B cell (primary cell): ENCODE results near the gene L3MBTL4. TPM values are rescaled to one million over a fixed set of nuclear protein-coding genes. Genes with fewer than 3 reads are reported as not detected.

Source experiments
- ATAC-seq: fragments of 200-7000 bp; cut with Tn5 transposase; one replicate; pipeline ENCODE4 v1.10.0; 2021; ENCODE audit warnings: low read depth, mild to moderate bottlenecking, moderate number of reproducible peaks, moderate library complexity
- CTCF ChIA-PET: fragments of 350-600 bp; sonication (Branson Sonifier 250); formaldehyde crosslinking; loops from one replicate; lab custom pipeline; 2021; ENCODE audit warnings: antibody characterized with exemption, inconsistent platforms; lab: Charles Lee
- POLR2A ChIA-PET: fragments of 350-600 bp; sonication (Branson Sonifier 250); formaldehyde crosslinking; loops from one replicate; lab custom pipeline; 2021; ENCODE audit warnings: antibody characterized with exemption; lab: Charles Lee
- DNase-seq: peaks from one replicate; pipeline ENCODE4 v3.0.0; 2013
- H2AFZ ChIP-seq: 2 replicates; pipeline ENCODE4 v1.6.1; 2012; ENCODE audit warnings: mild to moderate bottlenecking, low read depth, low read length; ENCODE audit not compliant: insufficient read depth, poor library complexity, severe bottlenecking
- H3K27ac ChIP-seq, 2 donors: 1 replicate in 1 of 2; 2 replicates in 1 of 2; pipeline ENCODE4 v1.5.1; 2012 to 2013; ENCODE audit warnings: low read length in 2 of 2, mild to moderate bottlenecking in 2 of 2, moderate library complexity in 1 of 2
- H3K27me3 ChIP-seq, 4 experiments: fragments of 200-600 bp in 1 of 4; sonication (generic) in 1 of 4; replicated peaks in 1 of 4; 1 replicate in 2 of 4; 2 replicates in 2 of 4; pipeline versions ENCODE4 v1.6.1 to v1.7.0; 2013 to 2016; ENCODE audit warnings: low read length in 3 of 4, mild to moderate bottlenecking in 2 of 4, mixed read lengths in 1 of 4, moderate library complexity in 1 of 4; ENCODE audit not compliant: insufficient read depth in 4 of 4, control insufficient read depth in 3 of 4; ENCODE audit errors: control extremely low read depth in 1 of 4
- H3K36me3 ChIP-seq, 2 experiments: replicated peaks in 1 of 2; 1 replicate in 1 of 2; 2 replicates in 1 of 2; pipeline versions ENCODE4 v1.6.1 to v1.7.1; 2013; ENCODE audit warnings: low read length in 1 of 2; ENCODE audit not compliant: insufficient read depth in 2 of 2, control insufficient read depth in 1 of 2; ENCODE audit errors: control extremely low read depth in 1 of 2, extremely low read depth in 1 of 2
- H3K4me1 ChIP-seq, 2 donors: fragments of 200-600 bp in 1 of 2; sonication (generic) in 1 of 2; 1 replicate in 1 of 2; 2 replicates in 1 of 2; pipeline versions ENCODE4 v1.5.1 to v1.6.1; 2013 to 2017; ENCODE audit warnings: low read length in 2 of 2; ENCODE audit not compliant: control insufficient read depth in 2 of 2, insufficient read depth in 2 of 2
- H3K4me2 ChIP-seq: replicated peaks from 2 replicates; pipeline ENCODE3; 2012; ENCODE audit warnings: mild to moderate bottlenecking, low read depth, low read length; ENCODE audit not compliant: poor library complexity, severe bottlenecking
- H3K4me3 ChIP-seq, 5 experiments: fragments of 200-600 bp in 1 of 5; sonication (generic) in 1 of 5; 1 replicate in 3 of 5; 2 replicates in 2 of 5; pipeline versions ENCODE4 v1.5.1 to v1.7.0; 2011 to 2016; ENCODE audit warnings: low read length in 4 of 5, mild to moderate bottlenecking in 4 of 5, low read depth in 2 of 5, control low read depth in 1 of 5, moderate library complexity in 1 of 5; ENCODE audit not compliant: insufficient read depth in 1 of 5; ENCODE audit errors: control extremely low read depth in 1 of 5, extremely low read depth in 1 of 5
- H3K79me2 ChIP-seq: fragments of 200-600 bp; sonication (generic); one replicate; pipeline ENCODE4 v1.6.0; 2016; ENCODE audit warnings: low read length; ENCODE audit not compliant: control insufficient read depth, insufficient read depth
- H3K9ac ChIP-seq: fragments of 200-600 bp; sonication (generic); 2 replicates; pipeline ENCODE4 v1.6.1; 2017; ENCODE audit warnings: mild to moderate bottlenecking, low read length, moderate library complexity
- H3K9me3 ChIP-seq, 3 donors: one replicate each; pipeline versions ENCODE4 v1.6.1 to v1.7.1; 2013; ENCODE audit warnings: low read length in 2 of 3; ENCODE audit not compliant: control insufficient read depth in 2 of 3, insufficient read depth in 1 of 3; ENCODE audit errors: control extremely low read depth in 1 of 3
- H4K20me1 ChIP-seq: 2 replicates; pipeline ENCODE4 v1.6.0; 2012; ENCODE audit warnings: mild to moderate bottlenecking, low read length; ENCODE audit not compliant: insufficient read depth, control insufficient read depth, poor library complexity, severe bottlenecking
- H3K27ac Mint-ChIP-seq: one replicate; pipeline ENCODE4 v1.8.0; 2021; ENCODE audit warnings: mixed read lengths
- H3K27me3 Mint-ChIP-seq: one replicate; pipeline ENCODE4 v1.8.0; 2021; ENCODE audit warnings: mixed read lengths
- H3K4me1 Mint-ChIP-seq: one replicate; pipeline ENCODE4 v1.8.0; 2021; ENCODE audit warnings: mixed read lengths
- H3K4me3 Mint-ChIP-seq: one replicate; pipeline ENCODE4 v1.8.0; 2021; ENCODE audit warnings: mixed read lengths
- H3K9me3 Mint-ChIP-seq: one replicate; pipeline ENCODE4 v1.8.0; 2022; ENCODE audit warnings: mixed read lengths; ENCODE audit not compliant: insufficient read depth
- EZH2 ChIP-seq: IDR thresholded peaks from 2 replicates; pipeline ENCODE4 v1.6.1; 2012; ENCODE audit warnings: borderline replicate concordance, low read depth, mild to moderate bottlenecking, moderate library complexity, low read length; ENCODE audit not compliant: insufficient read depth, poor library complexity, severe bottlenecking
- WGBS: methylation state at CpG from one replicate; pipeline ENCODE4 v1.1.5; 2013; ENCODE audit warnings: missing lambda C conversion rate; ENCODE audit not compliant: insufficient coverage; 5-methylcytosine and 5-hydroxymethylcytosine counted together
- intact Hi-C: fragments of 100-400 bp; cut with micrococcal nuclease; formaldehyde crosslinking; loops from one replicate; pipeline ENCODE4 v1.10.0; 2022
- polyA plus RNA-seq: library from polyadenylated mRNA; depleted of rRNA; stranded (reverse); fragments of >200 nt; gene quantifications from 2 replicates; pipeline ENCODE4 v1.2.3, GENCODE V29; 2012
- total RNA-seq, 2 donors: library from RNA; stranded (reverse); fragments of 120-200 nt in 1 of 2; gene quantifications; 1 replicate in 1 of 2; 2 replicates in 1 of 2; pipeline versions ENCODE4 v1.2.3 to v1.2.4, GENCODE V29; 2013 to 2022
- TF ChIP-seq, protein P1 (sequence below): fragments of 200-600 bp; IDR thresholded peaks from one replicate; pipeline ENCODE4 v1.8.0; 2022; ENCODE audit warnings: antibody characterized with exemption, mild to moderate bottlenecking

The L3MBTL4 gene
- total and polyA plus RNA-seq, 2 donors (not counting 1 experiment from before 2014, with no cell fraction given) = 3.0 to 11.9 TPM

GRCh38 chr18:6340121-6340520 lies 74.6 kb downstream of the L3MBTL4 start:
- H3K27ac Mint-ChIP-seq = peak overlapping the region; percentile 42
- peak overlapping the region; percentile 55 for H3K4me3 Mint-ChIP-seq
- no peaks in the 10 kb centered on the region for H3K27me3 Mint-ChIP-seq
- ChIA-PET CTCF (no interaction called here), POLR2A (no interaction called here)
- peaks cover 30% of the 10 kb centered on the region for H3K79me2 ChIP-seq
- H3K9me3 ChIP-seq = peaks cover 2 to 30% (median 17%) of the 10 kb centered on the region in 3 donors
- no peaks in the 10 kb centered on the region for H3K4me1 Mint-ChIP-seq
- H3K27me3 ChIP-seq = no peaks in the 10 kb centered on the region
- H3K9me3 Mint-ChIP-seq = peaks cover 14% of the 10 kb centered on the region
- no CpG with 5 or more reads among the region's 1 CpG for WGBS
- H4K20me1 ChIP-seq = no peaks in the 10 kb centered on the region
- H3K4me3 ChIP-seq = no peak overlapping the region
- H3K4me2 ChIP-seq = no peak overlapping the region
- ATAC-seq (no peak), DNase-seq (no peak)
- intact Hi-C loops = no loop called here
- no peak overlapping the region for H3K27ac ChIP-seq
- no peaks in the 10 kb centered on the region for H3K4me1 ChIP-seq
- no peaks in the 10 kb centered on the region for H3K36me3 ChIP-seq
- H2AFZ ChIP-seq = no peak overlapping the region
- H3K9ac ChIP-seq = no peak overlapping the region
- TF ChIP-seq EZH2 = no peak
- TF ChIP-seq, protein P1, sequence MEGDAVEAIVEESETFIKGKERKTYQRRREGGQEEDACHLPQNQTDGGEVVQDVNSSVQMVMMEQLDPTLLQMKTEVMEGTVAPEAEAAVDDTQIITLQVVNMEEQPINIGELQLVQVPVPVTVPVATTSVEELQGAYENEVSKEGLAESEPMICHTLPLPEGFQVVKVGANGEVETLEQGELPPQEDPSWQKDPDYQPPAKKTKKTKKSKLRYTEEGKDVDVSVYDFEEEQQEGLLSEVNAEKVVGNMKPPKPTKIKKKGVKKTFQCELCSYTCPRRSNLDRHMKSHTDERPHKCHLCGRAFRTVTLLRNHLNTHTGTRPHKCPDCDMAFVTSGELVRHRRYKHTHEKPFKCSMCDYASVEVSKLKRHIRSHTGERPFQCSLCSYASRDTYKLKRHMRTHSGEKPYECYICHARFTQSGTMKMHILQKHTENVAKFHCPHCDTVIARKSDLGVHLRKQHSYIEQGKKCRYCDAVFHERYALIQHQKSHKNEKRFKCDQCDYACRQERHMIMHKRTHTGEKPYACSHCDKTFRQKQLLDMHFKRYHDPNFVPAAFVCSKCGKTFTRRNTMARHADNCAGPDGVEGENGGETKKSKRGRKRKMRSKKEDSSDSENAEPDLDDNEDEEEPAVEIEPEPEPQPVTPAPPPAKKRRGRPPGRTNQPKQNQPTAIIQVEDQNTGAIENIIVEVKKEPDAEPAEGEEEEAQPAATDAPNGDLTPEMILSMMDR = no peak

GRCh38 chr18:6336239-6336638 lies 78.5 kb downstream of the L3MBTL4 start:
- Histone ChIP-seq H2AFZ (no peak overlapping the region), H3K9ac (no peak overlapping the region)

More at GRCh38 chr18:6336239-6336638, 78.5 kb downstream of the L3MBTL4 start:
- ChIA-PET POLR2A (no interaction called here), CTCF (no interaction called here)
- Histone ChIP-seq H3K27ac (no peak overlapping the region), H3K79me2 (peaks cover 23% of the 10 kb centered on the region), H3K4me1 (no peaks in the 10 kb centered on the region), H3K9me3 (peaks cover 0 to 14% (median 12%) of the 10 kb centered on the region in 3 donors), H3K4me3 (no peak overlapping the region), H3K4me2 (no peak overlapping the region), H4K20me1 (no peaks in the 10 kb centered on the region), H3K27me3 (no peaks in the 10 kb centered on the region), H3K36me3 (no peaks in the 10 kb centered on the region)
- Mint-ChIP-seq H3K27ac (no peak overlapping the region), H3K27me3 (no peaks in the 10 kb centered on the region), H3K9me3 (peaks cover 3% of the 10 kb centered on the region), H3K4me1 (no peaks in the 10 kb centered on the region), H3K4me3 (no peak overlapping the region)
- 83% methylated on average over 3 of the region's 4 CpGs for WGBS
- TF ChIP-seq, protein P1 = no peak
- TF ChIP-seq EZH2 = no peak
- ATAC-seq = no peak
- intact Hi-C loops = no loop called here
- no peak for DNase-seq
